PC-3 (cell line): ENCODE data around the gene CCL18. TPM values are rescaled to one million over a fixed set of nuclear protein-coding genes. Genes with fewer than 3 reads are reported as not detected.
"Not testable (repeated sequence)": the region's sequence is repeated elsewhere in the genome, so short reads cannot be mapped to it uniquely, and the experiment has no call there.

Experiments
- ATAC-seq: fragments of 200-7000 bp; cut with Tn5 transposase; 2 replicates; pipeline ENCODE4 v1.9.1; 2020; ENCODE audit warnings: mild to moderate bottlenecking, moderate library complexity
- BruUV-seq: library from RNA; stranded (reverse); fragments of 400-500 nt; replicated peaks from 2 replicates; lab custom pipeline; 2021; lab: Mats Ljungman, UMichigan
- CTCF ChIA-PET: fragments of 300-600 bp; sonication (Branson Sonifier 250); formaldehyde crosslinking; loops from one replicate; lab custom pipeline; 2022; ENCODE audit warnings: antibody characterized with exemption; lab: Charles Lee
- POLR2A ChIA-PET: fragments of 300-600 bp; sonication (Branson Sonifier 250); formaldehyde crosslinking; loops from one replicate; lab custom pipeline; 2022; ENCODE audit warnings: antibody characterized with exemption; ENCODE audit not compliant: unreplicated experiment; lab: Charles Lee
- DNase-seq: peaks from one replicate; pipeline ENCODE4 v3.0.0-alpha.2; 2015
- H2AFZ ChIP-seq: fragments of 300-600 bp; sonication (generic); 2 replicates; pipeline ENCODE4 v1.6.0; 2016; ENCODE audit warnings: antibody characterized with exemption, low read length
- H3F3A ChIP-seq: fragments of 300-600 bp; sonication (generic); one replicate; pipeline ENCODE4 v1.6.0; 2017; ENCODE audit warnings: antibody characterized with exemption, low read length, control low read depth, mild to moderate bottlenecking; ENCODE audit not compliant: unreplicated experiment
- H3K27ac ChIP-seq: fragments of 300-600 bp; sonication (generic); 2 replicates; pipeline ENCODE4 v1.5.1; 2016; ENCODE audit warnings: mild to moderate bottlenecking, low read length
- H3K27me3 ChIP-seq: fragments of 300-600 bp; sonication (generic); 2 replicates; pipeline ENCODE4 v1.6.1; 2016; ENCODE audit warnings: low read length, mixed read lengths
- H3K36me3 ChIP-seq: fragments of 300-600 bp; sonication (generic); 2 replicates; pipeline ENCODE4 v1.6.1; 2016; ENCODE audit warnings: low read depth, mixed run types, low read length, mixed read lengths
- H3K4me1 ChIP-seq: fragments of 300-600 bp; sonication (generic); 2 replicates; pipeline ENCODE4 v1.5.1; 2016; ENCODE audit warnings: low read length; ENCODE audit not compliant: insufficient read depth
- H3K4me2 ChIP-seq: fragments of 300-600 bp; sonication (generic); 2 replicates; pipeline ENCODE4 v1.6.0; 2016; ENCODE audit warnings: low read length
- H3K4me3 ChIP-seq: fragments of 300-600 bp; sonication (generic); 2 replicates; pipeline ENCODE4 v1.5.1; 2016; ENCODE audit warnings: mild to moderate bottlenecking, low read length, mixed read lengths
- H3K79me2 ChIP-seq: fragments of 300-600 bp; sonication (generic); 2 replicates; pipeline ENCODE4 v1.6.1; 2017; ENCODE audit warnings: low read length, mixed read lengths
- H3K9ac ChIP-seq: fragments of 300-600 bp; sonication (generic); 2 replicates; pipeline ENCODE4 v1.6.0; 2016; ENCODE audit warnings: mild to moderate bottlenecking, low read length
- H3K9me2 ChIP-seq: fragments of 300-600 bp; sonication (generic); replicated peaks from 2 replicates; pipeline ENCODE4 v1.6.1; 2016; ENCODE audit warnings: mixed run types, low read length, mixed read lengths
- H3K9me3 ChIP-seq: fragments of 300-600 bp; sonication (generic); 2 replicates; pipeline ENCODE4 v1.6.1; 2016; ENCODE audit warnings: low read length, mixed read lengths
- H4K20me1 ChIP-seq: fragments of 300-600 bp; sonication (generic); 2 replicates; pipeline ENCODE4 v1.6.1; 2016; ENCODE audit warnings: low read length, mixed read lengths
- CTCF ChIP-seq: fragments of 300-600 bp; sonication (generic); conservative IDR thresholded peaks from 2 replicates; pipeline ENCODE4 v1.5.1; 2017; ENCODE audit warnings: antibody characterized with exemption, low read depth, mild to moderate bottlenecking, low read length
- EZH2 ChIP-seq: fragments of 300-600 bp; sonication (generic); IDR thresholded peaks from one replicate; pipeline ENCODE4 v1.6.1; 2017; ENCODE audit warnings: antibody characterized with exemption, mild to moderate bottlenecking, low read length; ENCODE audit not compliant: unreplicated experiment
- EZH2phosphoT487 ChIP-seq: fragments of 300-600 bp; sonication (generic); IDR thresholded peaks from 2 replicates; pipeline ENCODE4 v1.6.1; 2018; ENCODE audit warnings: mild to moderate bottlenecking, antibody characterized with exemption, low read length, borderline replicate concordance
- intact Hi-C: fragments of 100-400 bp; cut with micrococcal nuclease; formaldehyde crosslinking; loops from 2 replicates; pipeline ENCODE4 v1.9.0; 2023
- total RNA-seq: library from RNA; depleted of rRNA; stranded (reverse); fragments of >200 nt; gene quantifications from 2 replicates; pipeline ENCODE4 v1.2.3, GENCODE V29; 2014

Gene CCL18
- total RNA-seq, 1 experiment from 2014 or later, result not detected

DNA sequence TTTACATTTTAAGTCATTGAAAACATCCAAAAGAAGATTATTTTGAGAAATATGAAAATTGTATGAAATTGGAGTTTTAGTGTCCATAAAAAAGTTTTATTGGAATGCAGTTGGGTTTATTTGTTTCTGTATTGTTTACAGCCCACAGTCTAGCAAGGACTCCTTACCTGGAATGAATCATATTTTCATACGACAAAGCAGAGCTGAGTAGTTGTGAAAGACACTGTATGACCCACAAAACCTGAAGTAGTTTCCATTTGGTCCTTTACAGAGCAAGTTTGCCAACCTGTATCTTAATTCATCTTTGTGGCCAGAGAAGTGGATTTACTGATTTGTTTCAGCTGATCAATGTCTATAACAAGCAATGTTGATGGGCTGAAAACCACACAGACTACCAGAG is 10.3 kb downstream of the CCL18 start:
- DNase-seq (no peak), ATAC-seq (no peak)
- H3K4me1 ChIP-seq, result no peaks in the 10 kb centered on the region
- H3K9ac ChIP-seq, result no peak overlapping the region
- no peaks in the 10 kb centered on the region for H3K9me2 ChIP-seq
- no peaks in the 10 kb centered on the region for H4K20me1 ChIP-seq
- no peak overlapping the region for H3K27ac ChIP-seq
- no peaks in the 10 kb centered on the region for H3K79me2 ChIP-seq
- H3K4me2 ChIP-seq, result no peak overlapping the region
- no peak for TF ChIP-seq EZH2
- TF ChIP-seq EZH2phosphoT487, result no peak
- no peak for TF ChIP-seq CTCF
- H2AFZ ChIP-seq, result no peak overlapping the region
- BruUV-seq, result no TSS peak
- ChIA-PET POLR2A (no interaction called here), CTCF (no interaction called here)
- H3K4me3 ChIP-seq, result no peak overlapping the region
- no peaks in the 10 kb centered on the region for H3K36me3 ChIP-seq
- no peaks in the 10 kb centered on the region for H3K9me3 ChIP-seq
- intact Hi-C loops, result no loop called here
- peaks cover 15% of the 10 kb centered on the region for H3K27me3 ChIP-seq
- H3F3A ChIP-seq, result no peaks in the 10 kb centered on the region

DNA sequence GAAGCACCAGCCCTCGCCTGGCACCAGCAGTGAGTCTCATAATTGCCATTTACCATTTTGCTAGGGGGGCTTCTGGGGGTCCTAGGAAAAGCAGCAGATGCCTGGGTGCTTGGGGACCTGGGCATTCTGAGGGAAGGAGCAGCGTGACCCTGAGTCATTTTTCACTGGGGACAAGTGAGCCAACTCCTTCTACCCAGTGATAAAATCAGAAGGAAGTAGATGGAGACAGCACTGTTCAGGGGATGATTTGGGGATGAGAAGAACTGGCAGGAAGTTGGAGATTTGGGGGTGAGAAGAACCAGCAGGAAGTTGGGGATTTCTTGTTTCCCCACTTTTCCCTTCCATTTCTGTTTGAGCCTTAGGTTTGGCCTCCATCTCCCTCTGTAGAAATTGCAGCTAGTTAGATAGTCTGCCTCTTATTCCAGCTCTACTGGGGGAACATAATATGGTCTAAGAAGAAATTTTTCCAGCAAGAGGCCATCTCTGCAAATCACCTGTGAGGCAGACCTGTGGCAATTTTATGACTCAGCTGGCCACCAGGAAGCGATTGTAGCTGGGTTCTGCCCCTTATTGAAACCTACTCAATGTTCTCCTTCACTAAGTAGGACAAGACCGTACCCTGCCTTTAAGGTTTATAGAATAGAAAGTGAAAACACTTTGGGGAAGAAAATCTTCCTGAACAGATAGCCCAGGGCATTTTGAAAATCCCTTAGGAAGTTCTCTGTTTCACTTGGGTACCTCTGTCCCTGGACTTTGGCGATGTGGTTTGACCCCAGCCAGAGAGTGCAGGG is 17.8 kb downstream of the CCL18 start:
- H3K9me2 ChIP-seq, H3F3A ChIP-seq, H3K4me2 ChIP-seq, H3K79me2 ChIP-seq, H4K20me1 ChIP-seq, H2AFZ ChIP-seq, DNase-seq, ATAC-seq, BruUV-seq, H3K4me3 ChIP-seq, H3K9me3 ChIP-seq, H3K9ac ChIP-seq, intact Hi-C loops, POLR2A ChIA-PET, H3K27ac ChIP-seq, H3K4me1 ChIP-seq, H3K36me3 ChIP-seq, CTCF ChIA-PET: not testable (repeated sequence)
- H3K27me3 ChIP-seq, result peaks cover 18% of the 10 kb centered on the region

DNA sequence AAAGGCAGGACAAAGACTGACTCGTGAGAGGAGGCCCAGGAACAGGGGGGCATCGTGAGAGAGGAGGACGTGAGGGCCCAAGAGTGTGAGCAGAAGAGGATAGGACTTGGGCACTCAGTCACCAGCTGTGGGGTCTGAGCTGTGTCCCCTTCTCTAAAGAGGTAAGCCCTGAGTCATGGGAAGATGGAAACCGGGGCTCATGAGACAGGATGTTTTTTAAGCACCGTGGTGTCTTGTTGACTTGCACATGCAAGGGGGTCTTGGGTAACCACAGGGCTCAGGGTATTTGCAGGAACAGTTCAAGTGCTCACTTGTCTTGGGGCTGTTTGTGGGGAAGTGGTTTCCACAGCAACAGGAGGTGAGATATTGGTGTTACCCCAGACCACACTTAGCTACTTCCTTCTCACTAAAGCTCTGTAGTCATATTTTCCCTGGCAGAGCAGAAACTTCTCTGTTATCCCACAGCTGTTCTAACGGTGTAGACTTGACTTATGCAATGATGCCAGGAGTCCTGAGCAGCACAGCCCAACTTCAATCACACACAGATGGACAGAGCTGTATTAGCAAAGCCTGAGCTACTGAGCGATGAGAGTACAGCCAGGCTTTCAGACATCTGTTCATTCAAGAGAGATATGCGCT is 18.5 kb downstream of the CCL18 start:
- H3K27me3 ChIP-seq, result peaks cover 12% of the 10 kb centered on the region
- H3K9me3 ChIP-seq, H2AFZ ChIP-seq, DNase-seq, H3K4me3 ChIP-seq, H3K36me3 ChIP-seq, H3K79me2 ChIP-seq, H3K27ac ChIP-seq, H3K4me2 ChIP-seq, H3K9me2 ChIP-seq, CTCF ChIA-PET, H4K20me1 ChIP-seq, H3K9ac ChIP-seq, POLR2A ChIA-PET, ATAC-seq, H3F3A ChIP-seq, intact Hi-C loops, H3K4me1 ChIP-seq, BruUV-seq: not testable (repeated sequence)

DNA sequence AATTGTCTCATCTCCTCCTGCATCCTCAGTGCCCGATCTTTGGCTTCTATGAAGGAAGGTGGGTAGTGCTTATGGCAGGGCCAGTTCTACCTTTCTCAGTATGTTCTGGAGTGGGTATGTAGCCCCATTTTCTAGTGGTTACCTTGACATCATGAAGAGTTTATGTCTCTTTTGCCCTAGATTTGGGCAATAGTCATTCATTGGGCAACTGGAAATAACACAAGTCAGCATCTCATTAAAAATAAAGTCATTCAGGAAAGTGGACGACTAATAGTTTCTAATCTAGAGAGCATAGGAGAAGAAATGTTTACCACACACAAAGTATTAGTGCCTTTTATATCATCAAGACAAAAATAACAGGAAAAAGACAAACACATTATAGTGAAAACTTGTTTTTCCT is 19.6 kb downstream of the CCL18 start:
- DNase-seq, H3K9me2 ChIP-seq, H3K4me3 ChIP-seq, H3K9ac ChIP-seq, H3K27me3 ChIP-seq, H3K4me1 ChIP-seq, ATAC-seq, POLR2A ChIA-PET, H3K27ac ChIP-seq, H3F3A ChIP-seq, H3K9me3 ChIP-seq, H3K4me2 ChIP-seq, H2AFZ ChIP-seq, BruUV-seq, intact Hi-C loops, CTCF ChIA-PET, H4K20me1 ChIP-seq, H3K36me3 ChIP-seq, H3K79me2 ChIP-seq: not testable (repeated sequence)
